HG03159 (cell line): Measurements from ENCODE around the gene MRPS18A.

Source experiments
- ATAC-seq: cut with Tn5 transposase; IDR thresholded peaks from one replicate; pipeline ENCODE4 v1.9.1; 2021; ENCODE audit warnings: mild to moderate bottlenecking, moderate library complexity; ENCODE audit not compliant: unreplicated experiment

MRPS18A gene

DNA sequence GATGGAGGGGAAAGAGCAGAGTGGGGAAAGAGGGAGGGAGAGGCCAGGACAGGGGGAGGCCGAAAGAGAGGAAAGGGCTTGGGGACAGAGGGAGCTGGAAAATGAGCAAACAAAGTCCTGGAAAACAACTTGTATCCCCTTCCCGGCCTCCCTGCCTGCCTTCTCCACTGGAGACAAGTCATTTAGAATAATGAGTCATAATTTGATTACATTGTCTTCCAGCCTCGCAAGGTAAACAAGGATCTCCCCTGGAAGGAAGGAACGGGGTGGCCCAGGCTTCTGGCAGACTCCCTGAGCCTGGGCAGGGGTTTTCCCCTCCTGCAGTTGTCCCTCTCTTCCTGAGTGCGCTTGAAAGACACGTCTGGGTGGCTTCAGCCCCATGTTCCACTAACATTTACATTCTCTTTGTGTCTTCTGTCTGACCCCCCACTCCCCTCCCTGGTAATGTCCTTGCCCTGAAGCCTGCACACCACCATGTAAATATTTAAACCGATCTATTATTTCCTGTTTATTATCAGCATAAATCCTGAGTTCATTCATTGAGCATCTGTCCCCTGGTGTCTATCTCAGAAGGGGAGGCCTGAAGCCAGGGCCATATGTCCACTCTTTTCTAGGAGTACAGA, 12.1 kb upstream of the MRPS18A start:
- ATAC-seq, result no peak

DNA sequence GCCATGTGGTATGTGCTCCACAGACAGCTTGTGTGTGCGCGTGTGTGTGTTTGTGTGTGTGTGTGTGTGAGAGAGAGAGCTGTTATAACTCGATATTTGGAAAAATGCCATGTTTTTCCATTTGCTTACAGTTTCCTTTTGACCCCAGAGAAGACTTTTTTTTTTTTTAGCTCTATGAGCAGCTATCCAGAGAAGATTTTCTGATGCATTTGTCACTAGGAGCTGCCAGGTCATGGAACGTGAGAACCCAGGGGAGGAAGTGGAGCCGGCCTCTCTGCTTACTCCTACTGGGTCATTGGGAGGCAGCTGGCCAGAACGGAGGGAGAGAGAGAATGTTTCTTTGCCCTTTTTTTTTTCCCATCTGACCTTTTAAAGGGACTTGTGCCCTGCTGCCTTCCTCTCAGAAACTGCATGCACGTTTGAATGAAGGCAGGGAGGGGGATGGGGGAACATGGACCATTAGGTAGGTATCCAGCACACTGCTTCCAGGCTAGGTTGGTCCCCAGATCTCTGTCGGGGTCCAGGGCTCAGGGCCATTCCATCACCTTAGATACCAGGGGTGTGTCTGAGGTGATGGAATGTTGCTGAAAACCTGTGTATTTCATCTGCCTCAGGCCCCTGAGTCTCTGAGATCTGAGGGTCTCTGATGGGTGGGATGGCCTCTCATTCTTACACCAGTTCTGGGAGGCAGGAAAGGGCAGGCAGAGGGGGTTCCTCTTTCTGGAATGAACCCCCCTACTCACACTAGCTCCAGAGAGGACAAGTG, 11.2 kb upstream of the MRPS18A start:
- ATAC-seq, result no peak

DNA sequence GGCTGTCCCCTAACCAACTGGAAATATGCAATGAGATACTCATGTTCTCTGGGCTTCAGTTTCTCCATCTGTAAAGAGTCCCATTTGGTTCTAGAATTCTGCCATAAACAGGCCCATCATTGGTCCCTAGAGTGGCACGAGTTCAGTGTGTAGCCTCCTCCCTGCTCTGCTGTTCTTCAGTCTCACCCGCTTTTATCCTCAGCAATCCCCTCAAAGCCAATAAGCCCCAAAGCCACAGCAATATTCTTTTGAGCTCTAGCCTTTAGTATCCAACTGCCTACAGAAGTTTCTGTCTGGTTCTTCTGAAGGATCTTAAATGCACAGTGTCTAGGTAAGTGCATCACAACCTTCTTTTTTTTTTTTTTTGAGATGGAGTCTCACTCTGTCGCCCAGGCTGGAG, 9.8 kb upstream of the MRPS18A start:
- ATAC-seq, result no peak

DNA sequence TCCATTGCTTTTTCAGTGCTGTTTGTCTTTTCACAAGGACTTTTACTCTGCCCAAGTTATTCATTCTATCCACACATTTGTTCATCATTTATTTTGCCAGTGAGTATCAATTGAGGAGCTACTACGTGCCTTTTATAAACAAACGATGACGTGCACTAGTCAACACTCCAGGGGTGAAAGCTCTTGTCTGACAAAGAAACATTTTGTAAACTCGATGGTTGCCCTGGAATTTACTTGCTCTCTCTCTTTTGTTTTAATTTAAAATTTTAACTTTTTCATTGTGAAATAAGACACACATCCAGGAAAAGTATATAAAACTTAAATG, 8.3 kb upstream of the MRPS18A start:
- ATAC-seq, result no peak

DNA sequence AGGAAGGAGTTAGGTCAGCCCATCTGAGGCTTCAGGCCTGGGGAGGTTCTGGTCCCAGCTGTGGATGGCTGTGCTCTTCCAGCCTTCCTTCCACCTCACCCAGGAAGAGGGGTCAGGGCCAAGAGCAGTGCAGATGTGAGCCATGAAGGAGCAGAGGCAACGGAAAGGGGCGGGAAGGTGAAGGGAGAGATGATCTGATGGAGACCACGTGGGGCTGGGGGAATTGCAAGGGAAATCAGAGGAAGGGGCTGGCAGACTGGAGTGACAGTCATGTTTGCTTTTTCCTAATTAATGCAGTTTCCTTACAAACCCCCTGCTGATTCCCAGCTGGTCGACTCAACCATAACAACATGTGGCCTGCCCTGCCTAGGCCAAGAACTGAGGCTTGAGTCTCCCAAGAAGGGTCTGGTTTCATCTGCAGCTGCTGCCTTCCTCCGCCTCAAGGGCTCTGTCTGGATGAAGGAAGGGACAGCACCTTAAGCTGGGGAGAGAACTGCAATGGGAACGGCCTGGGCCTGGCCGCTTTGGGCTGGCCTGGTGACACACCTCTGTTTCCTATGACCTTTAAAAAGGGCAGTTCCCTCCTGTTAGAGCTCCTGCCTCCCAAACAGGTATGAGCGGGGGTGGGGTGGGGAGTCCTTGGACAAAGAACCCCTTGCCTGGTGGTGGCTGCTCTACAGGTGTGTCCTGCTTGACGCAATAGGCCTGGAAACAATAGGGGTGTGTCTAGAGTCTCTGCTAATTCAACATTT, 7.8 kb upstream of the MRPS18A start:
- no peak for ATAC-seq

DNA sequence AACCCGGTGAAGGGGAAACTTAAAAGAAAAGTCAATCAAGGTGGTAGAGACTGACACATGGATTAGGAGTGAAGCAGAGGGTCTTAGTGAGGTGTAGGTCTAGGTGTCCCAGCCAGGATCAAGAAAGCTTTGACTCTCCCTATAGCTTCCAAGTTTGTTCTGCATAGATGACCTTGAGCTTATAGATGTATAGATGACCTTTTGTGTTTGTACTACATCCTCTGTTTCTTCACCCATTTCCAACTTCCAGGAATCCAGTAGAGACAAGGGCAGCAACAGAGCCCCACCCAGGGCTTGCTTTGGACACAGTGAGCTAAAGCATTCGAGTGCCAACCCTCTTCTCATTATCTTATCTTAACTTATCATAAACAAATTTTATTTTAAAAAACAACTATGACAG, 1.8 kb upstream of the MRPS18A start:
- ATAC-seq, result no peak

DNA sequence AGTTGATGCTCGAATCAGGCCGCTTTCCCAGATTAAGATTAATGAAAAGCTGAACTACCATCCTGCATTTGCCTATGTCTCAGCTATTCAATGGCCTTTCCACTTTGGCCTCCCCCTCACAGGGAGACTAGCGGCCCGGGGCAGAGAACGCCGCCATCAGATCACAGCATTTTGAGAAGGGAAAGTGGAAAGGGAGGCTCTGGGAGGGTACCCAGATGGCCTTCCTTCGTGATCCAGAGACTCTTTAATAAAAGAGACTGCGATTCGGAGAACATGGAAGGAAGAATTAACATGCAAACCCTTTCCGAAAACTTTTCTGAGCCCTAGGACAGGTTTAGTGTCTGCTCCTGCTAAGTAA, 533 bp downstream of the MRPS18A start:
- no peak for ATAC-seq

DNA sequence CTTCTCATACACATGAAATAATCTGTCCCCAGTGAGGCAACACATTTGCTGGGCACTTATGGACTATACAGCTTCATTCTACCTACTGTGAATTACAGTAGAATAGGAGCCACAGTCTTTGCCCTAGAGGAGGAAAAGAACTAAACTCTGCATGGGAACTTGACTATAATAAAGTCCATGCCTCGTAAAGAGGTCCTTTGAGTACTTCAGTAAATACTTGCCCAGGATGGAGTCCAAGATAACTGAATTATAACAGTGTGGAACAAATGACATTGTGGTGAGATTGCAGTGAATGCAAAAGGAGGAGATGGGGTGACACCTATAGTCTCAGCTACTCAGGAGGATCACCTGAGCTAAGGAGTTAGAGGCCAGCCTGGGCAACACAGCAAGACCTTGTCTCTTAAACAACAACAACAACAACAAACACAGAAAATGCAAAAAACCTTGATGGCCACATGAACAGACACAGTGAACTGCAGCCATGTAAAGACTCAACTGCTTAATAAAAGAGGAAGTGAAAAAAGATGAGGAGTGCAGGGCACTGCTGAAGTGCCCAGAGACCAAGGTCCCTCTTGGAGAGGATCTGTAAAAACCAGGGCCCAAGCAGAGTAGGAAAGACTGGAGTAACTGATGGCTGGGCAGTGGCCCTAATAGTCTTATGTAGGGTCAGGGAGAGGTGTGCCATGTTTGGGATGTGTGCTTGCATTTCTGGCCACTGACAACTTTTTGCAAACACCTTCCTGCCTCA, 3.7 kb downstream of the MRPS18A start:
- ATAC-seq, result no peak

DNA sequence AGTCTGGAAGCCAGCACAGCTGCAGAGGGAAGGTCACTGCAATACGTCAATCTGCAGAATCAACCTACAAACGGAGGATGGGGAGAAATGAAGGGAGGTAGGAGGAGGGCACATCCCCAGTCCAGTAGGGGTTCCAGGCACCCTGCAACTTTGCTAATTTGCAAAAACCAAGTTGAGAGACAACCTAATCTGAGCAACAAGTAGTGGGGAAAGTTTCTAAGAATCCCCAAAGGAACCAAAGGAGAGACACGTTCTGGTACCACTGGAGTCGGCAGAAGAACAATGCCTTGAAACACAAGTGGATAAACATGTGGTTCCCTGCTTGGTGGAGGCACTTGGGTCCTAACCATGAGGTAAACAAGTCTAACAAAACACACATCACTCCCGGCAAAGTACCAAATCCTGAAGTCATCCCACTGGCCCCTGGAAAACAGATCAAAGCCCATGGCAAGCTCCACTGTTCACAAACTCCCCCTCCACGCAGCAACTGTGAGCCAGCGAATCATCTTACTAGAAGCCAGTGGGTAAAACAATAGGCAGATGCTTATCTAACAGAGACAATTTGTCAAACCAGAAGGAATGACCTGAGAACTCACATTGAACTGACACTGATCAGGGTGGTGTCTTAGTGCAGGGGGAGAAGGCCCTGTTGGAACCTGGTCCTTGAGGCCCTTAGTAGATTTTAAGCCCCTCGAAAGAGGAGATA, 4.7 kb downstream of the MRPS18A start:
- ATAC-seq, result no peak

DNA sequence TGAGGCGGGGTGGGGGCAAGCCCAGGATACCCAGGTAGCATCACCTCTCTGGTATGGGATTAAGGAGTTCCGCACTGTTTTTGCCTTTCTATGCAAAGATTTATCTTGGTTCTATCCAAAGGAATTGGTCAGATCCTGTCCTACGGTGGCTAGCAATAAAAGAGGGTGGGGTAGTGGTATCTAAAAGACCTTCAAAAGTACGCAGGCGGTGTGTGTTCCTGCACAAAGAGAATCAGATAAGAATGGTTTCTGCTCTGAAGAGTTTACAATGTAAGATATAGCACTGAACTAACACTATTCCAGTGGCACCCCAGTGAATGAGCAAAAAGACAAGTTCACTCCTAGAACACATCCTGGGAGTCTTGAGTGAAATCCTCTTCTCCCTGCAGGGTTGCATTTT, 6.3 kb downstream of the MRPS18A start:
- ATAC-seq, result no peak

DNA sequence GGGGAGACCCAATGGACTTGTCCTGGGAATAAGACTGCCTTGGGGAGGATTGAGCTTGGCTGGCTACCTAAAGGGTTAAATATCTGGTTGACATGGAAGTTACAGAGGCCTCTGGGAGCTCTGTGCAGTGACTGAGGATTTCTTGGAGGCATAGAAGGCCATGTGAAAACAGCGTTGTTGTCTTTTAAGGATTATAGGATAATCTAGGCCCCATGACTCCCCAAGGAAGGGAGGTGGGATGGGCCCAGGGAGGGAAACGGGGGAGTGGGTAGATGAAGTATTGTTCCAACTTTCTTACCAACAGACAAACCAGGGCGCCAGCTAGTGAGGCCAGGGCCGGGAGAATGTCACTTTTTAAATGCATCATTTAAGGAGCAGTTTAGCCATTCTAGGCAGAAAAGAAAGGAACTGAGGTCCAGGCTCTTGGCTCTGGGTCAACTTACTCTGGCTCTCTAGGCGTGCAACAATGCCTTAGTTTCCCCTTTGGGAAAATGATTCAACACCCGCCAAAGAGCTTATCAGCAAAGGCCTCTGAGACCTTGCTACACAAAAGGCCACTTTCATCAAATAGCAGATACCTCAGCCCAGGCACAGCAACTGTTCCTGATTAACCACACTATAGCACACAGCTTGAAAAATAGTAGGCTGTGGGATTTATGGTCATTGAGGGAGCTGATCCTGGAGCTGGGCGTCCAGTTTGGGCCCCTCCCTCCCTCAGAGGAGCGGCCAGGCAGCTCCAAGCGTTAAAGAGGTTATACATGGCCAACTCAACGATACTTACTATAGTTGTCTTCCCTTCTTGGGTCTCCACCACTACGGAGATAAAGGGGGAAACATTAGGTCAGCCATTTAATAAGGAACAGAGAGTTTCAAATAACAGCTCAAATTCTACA, 7.0 kb downstream of the MRPS18A start:
- no peak for ATAC-seq

DNA sequence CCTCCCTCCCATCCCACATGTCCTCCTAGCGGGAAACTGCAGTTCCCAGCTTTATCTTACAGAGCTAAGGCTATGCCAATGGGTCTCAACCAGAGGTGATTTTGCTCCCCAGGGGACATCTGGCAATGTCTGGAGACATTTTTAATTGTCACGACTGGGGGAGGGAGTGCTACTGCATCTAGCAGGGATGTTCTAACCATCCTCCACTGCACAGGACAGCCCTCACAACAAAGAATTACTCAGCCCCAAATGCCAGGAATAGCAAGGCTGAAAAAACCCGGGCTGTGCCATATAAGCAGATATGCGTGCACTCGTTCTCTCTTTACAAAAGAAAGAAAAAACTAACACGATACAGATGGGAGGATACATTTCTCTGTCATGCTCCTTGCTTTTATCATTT, 8.5 kb downstream of the MRPS18A start:
- ATAC-seq, result no peak

DNA sequence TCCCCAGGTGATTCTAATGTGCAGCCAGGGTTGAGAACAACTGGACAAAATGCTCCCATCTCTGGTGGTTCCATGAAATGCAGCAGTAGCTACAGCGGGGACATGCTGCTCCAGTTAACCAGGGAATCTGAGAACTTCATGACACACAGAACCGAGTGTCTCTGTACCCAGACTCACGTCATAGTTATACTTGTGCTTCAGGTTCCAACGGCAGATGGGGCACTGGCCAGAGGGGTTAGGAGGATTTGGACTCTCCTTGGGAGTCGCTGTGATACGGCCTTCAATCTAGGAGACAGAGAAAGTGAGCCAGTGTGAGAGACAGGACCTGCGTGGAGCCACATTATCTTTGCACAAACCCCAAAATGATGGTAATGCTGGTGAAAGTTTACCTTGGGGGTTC, 9.2 kb downstream of the MRPS18A start:
- ATAC-seq, result no peak

DNA sequence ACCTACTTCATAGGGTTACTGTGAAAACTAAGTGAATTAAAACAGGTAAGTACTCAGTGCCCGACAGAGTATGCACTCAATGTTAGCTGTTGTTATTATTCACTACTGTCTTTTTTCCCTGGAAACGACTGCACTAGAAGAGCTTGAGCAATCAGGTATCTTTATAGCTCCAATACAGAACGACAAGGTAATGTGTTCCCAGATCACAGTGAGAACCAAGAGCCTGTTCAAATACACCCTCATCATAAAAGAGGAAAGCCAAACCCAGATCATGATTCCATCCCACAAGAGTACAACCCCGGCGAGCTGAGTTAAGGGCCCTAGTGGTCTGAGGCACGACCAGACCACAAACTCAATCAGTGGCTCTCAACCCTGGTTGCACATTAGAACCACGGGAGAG, 9.8 kb downstream of the MRPS18A start:
- ATAC-seq, result no peak

DNA sequence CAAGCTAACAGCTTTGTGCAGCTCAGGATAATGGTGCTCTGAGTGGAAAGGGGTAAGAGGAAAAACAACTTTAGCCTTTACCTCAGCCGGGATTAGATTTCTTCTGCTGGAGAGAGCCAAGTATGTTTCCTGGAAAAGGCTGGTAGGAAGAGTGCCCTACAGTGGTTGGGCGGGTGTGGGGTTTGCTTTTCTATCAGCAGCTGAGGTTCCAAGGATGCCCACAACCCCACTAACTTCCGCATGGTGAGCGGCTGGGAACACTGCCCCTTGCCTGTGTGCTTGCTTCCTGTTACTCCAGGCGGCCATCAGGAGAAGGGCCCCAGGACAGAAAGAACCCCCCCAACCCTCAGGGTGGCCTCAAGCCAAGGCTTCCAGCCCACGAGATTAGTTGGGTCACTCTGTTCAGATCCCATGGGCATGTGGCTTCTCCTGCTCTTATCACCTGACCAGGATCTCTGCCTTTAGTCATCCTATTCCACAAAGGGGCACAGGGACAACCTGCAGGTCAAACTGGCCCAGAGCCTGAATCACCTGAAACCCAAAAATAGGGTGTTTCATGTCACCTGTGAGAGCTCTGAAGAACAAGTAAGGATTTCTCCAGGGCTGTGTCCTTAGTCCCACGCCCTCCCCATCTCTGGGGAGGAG, 10.5 kb downstream of the MRPS18A start:
- ATAC-seq, result no peak

DNA sequence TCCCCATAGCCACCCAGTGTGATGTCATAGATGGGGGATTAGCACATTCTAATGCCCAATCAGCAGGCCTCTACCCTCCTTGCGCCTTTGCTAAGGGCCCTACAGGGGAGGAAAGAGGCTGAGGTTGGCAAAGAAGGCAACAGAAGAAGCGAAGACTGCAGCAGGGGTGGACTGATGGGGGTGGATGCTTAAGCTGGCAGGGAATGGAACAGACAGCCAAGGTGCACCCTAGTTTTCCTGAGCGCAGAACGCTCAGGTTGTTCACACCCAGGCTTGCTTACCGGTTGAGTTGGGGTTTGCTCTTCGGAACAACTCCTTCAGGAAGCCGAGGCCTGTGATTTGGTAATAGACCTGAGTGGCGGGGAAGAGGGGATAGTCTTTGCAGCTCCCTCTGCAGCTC, 12.7 kb downstream of the MRPS18A start:
- ATAC-seq, result no peak

DNA sequence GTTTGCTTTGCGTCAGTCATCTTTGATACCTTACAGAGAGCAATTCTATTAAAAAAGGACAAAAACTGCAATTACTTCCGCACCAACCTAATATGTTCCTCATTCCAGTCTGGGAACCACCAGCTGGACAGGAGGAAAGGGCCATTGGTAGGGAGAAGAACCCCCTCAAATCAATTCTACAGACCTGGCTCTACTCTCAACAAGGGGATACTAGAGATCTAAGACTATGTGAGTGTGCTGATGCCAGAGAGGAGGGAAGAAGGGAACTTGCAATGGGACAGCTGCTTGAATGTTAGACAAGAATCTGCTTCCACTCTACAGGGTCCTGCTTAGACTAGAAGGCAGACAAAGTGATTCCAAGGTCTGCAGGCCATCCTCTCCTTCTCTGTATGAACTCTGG, 13.3 kb downstream of the MRPS18A start:
- ATAC-seq, result no peak

DNA sequence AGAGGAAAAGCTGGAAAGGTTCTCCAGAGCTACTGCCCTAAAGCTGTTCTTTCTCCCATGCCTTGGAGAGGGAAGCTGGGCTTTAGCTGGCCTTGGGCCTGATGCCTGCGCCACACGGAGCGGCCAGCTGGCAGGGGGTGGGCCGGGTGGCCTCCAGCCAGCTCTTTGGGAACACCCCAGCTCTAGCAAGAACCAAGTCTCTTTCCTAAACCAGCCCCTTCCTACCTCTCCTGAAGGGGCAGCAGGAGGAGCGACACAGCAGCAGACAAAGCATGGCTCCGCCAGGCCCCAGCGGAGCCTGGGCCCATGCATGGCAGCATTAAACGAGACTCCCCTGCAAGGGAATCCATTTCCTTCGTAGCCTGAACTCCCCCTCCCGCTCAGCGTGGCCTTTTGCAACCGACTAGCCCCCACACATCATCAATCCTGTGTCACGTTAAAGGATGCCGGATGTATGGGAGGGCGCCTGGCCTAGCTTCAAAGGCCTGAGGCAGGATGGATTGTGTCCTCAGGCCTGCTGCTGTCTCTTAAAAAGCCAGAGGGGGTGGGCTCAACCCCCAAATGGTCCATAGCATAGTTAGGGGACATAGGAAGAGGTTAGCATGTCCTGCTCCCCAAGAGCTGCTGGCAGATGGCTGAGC, 14.0 kb downstream of the MRPS18A start:
- ATAC-seq, result no peak
